Measurements from ENCODE around the gene HLA-DMA.

The HLA-DMA gene

GRCh38 chr6:32932132-32932868, 20.6 kb downstream of the HLA-DMA start:
- no peak for DNase-seq

- DNase-seq, result no peak
These were observed 21.7 kb downstream of the HLA-DMA start for GRCh38 chr6:32931211-32931610.

DNA sequence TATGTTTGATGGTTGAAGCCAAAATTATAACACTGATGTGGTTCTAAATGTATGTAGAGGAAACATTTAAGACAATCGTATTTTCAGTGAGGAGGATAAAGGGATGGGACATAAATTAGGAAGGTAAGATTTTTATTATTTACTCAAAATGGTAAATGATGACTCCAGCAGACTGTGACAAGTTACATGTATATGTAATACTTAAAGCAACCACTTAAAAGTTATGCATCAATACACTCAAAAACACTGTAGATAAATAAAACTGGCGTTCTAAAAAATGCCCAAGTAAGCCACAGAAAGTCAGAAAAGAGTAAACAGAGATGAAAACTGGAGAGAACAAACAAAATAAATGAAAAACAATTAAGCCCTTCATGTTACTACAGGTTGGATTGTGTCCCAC, 30.8 kb downstream of the HLA-DMA start:
- no peak for DNase-seq

GRCh38 chr6:32920715-32921114, 32.2 kb downstream of the HLA-DMA start:
- no peak for DNase-seq

DNA sequence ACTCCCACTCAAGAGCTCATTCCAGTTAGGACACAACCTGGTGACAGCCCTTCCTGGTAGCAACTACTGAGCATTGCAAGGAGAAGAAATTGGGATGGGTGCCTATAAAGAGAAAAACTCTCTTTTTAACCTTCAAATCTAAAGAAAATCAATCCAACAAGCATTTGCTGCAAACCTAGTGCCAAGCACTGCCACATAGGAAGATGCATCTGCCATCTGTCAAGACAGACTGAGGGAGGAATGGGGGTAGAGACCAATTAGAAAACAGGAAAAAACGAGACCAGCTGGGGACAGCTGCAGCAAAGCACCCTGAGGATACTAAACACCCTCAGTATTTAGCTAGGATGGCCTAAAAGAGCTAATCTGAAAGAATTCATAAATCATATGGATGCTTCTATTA, 39.9 kb downstream of the HLA-DMA start:
- DNase-seq, result no peak

- DNase-seq, result no peak
These were observed 44.0 kb downstream of the HLA-DMA start for GRCh38 chr6:32908897-32909296.

DNA sequence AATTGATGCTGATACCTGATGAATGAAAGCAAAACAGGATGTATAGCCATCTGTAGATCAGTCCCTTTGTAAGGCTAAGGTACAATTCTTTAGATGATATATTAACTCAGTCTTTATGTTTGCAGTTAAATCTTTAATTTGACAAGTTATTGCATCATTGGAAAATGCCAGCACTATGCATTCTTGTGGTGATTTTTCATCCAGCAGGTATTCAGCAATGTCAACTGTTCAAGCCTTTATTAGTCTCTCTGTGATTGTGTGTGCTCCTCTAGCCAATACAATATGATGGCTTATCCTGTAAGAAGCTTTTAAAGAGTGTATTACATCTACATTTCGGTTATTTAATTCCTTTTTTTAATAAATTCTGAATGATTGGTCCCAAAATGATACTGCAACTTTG, 46.4 kb downstream of the HLA-DMA start:
- no peak for DNase-seq

- DNase-seq, result no peak
These were observed 47.8 kb downstream of the HLA-DMA start for GRCh38 chr6:32905078-32905477.

DNA sequence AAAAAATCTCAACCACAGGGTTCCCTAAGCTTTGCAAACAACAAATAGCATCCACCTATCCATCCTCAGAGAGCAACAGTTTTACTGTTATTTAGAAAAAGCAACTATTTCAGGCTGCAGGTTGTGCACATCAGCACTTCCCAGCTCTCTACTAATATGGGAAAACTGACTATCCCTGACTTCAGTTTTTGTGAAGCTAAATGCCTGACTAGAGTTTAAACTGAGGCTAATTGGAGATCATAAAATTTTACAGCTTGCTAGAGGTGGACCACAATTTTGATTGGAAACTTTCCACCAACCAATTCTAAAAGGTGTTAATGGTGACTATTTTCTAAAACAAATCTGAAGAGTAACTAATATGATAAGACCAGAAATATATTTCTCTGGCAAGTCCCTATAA, 48.9 kb downstream of the HLA-DMA start:
- DNase-seq, result no peak
